Peyer's patch (tissue), 4 donors: ENCODE measurements around the gene PRPF38A. TPM values are rescaled to one million over a fixed set of nuclear protein-coding genes. Genes with fewer than 3 reads are reported as not detected.

ENCODE experiments used
- DNase-seq, 3 donors: peaks; one replicate each; pipeline ENCODE4 v3.0.0-alpha.2; 2017 to 2019
- H3K27ac ChIP-seq, 4 donors: fragments of 200-600 bp; sonication (generic); one replicate each; pipeline ENCODE4 v1.5.1; 2016 to 2019
- H3K27me3 ChIP-seq, 2 donors: fragments of 200-600 bp; sonication (generic); one replicate each; pipeline ENCODE4 v1.5.1; 2019
- H3K36me3 ChIP-seq, 3 donors: fragments of 200-600 bp; sonication (generic); one replicate each; pipeline ENCODE4 v1.5.1; 2016 to 2019
- H3K4me1 ChIP-seq, 4 donors: fragments of 200-600 bp; sonication (generic); one replicate each; pipeline ENCODE4 v1.5.1; 2016 to 2019
- H3K4me3 ChIP-seq, 4 donors: fragments of 200-600 bp; sonication (generic); 1 replicate in 3 of 4; 2 replicates in 1 of 4; pipeline ENCODE4 v1.5.1; 2016 to 2019; ENCODE audit warnings: mild to moderate bottlenecking in 1 of 4
- H3K9me3 ChIP-seq, 4 donors: fragments of 200-600 bp; sonication (generic); one replicate each; pipeline ENCODE4 v1.5.1; 2016 to 2019; ENCODE audit warnings: mild to moderate bottlenecking in 1 of 4
- CTCF ChIP-seq, 6 experiments: fragments of 450-650 bp in 4 of 6; fragments of 200-600 bp in 2 of 6; sonication (generic) in 1 of 6; IDR thresholded peaks; one replicate each; pipeline ENCODE4 v1.5.1; 2017 to 2019; ENCODE audit warnings: antibody characterized with exemption in 6 of 6, mild to moderate bottlenecking in 3 of 6, moderate library complexity in 1 of 6
- POLR2A ChIP-seq, 2 donors: fragments of 450-650 bp; IDR thresholded peaks; one replicate each; pipeline ENCODE4 v1.5.1; 2017; ENCODE audit warnings: antibody characterized with exemption in 2 of 2, mild to moderate bottlenecking in 2 of 2, moderate library complexity in 2 of 2
- total RNA-seq, 4 donors: library from RNA; depleted of rRNA; stranded (reverse); fragments of >200 nt; gene quantifications; one replicate each; pipeline ENCODE4 v1.1.0, GENCODE V29; 2016

PRPF38A gene
- total RNA-seq, 4 donors from 2014 or later, result 14.2 to 20.6 (median 18.7) TPM

GRCh38 chr1:52461821-52462220, 57.4 kb downstream of the PRPF38A start:
- Histone ChIP-seq H3K27me3 (no peaks in the 10 kb centered on the region), H3K9me3 (no peaks in the 10 kb centered on the region), H3K4me1 (no peaks in the 10 kb centered on the region), H3K4me3 (no peak overlapping the region), H3K27ac (no peak overlapping the region), H3K36me3 (peaks cover 0 to 2% (median 0%) of the 10 kb centered on the region in 3 donors)
- DNase-seq, result no peak
- TF ChIP-seq POLR2A (IDR thresholded peaks at IDR 0.05) (no peak), CTCF (IDR thresholded peaks at IDR 0.05) (no peak)

GRCh38 chr1:52463891-52464290, 59.5 kb downstream of the PRPF38A start:
- H3K9me3 ChIP-seq, result no peaks in the 10 kb centered on the region
- no peak overlapping the region for H3K27ac ChIP-seq
- H3K4me1 ChIP-seq, result no peaks in the 10 kb centered on the region
- DNase-seq, result no peak
- no peak for TF ChIP-seq POLR2A (IDR thresholded peaks at IDR 0.05)
- H3K4me3 ChIP-seq, result no peak overlapping the region
- H3K27me3 ChIP-seq, result no peaks in the 10 kb centered on the region
- peaks cover 0 to 3% (median 0%) of the 10 kb centered on the region in 3 donors for H3K36me3 ChIP-seq

DNA sequence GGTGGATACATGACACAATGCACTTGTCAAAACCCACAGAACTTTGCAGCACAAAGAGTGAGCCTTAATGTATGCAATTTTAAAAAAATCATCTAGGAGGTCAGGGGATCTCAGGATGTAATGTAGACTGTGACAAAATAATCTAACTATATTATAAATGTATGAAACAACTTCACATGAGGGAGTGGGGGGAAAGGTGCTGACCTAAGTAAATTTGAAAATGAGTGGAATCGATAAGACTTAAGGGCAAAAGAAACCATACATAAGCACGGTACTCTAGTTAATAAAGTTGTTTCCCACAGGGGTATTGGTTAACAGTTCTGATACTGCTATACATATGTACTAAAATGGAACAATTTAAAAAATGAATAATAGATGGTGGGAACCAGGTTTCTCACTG, 64.7 kb downstream of the PRPF38A start:
- DNase-seq, result no peak
- Histone ChIP-seq H3K27ac (no peak overlapping the region), H3K27me3 (no peaks in the 10 kb centered on the region), H3K4me3 (no peak overlapping the region), H3K4me1 (no peaks in the 10 kb centered on the region), H3K36me3 (peaks cover 0 to 3% (median 0%) of the 10 kb centered on the region in 3 donors), H3K9me3 (no peaks in the 10 kb centered on the region)
- TF ChIP-seq CTCF (IDR thresholded peaks at IDR 0.05), result no peak
- TF ChIP-seq POLR2A (IDR thresholded peaks at IDR 0.05), result no peak

Other genes starting within 250 kb of the PRPF38A start
- gene CC2D1B, start 38.4 kb upstream of the PRPF38A start, total RNA-seq, result 10 to 100 TPM; 48.4 to 61.2 (median 52.2) TPM
- 10 to 100 TPM in 1 of 4 donors, 1 to 10 TPM in 3; 1.5 to 19.0 (median 3.7) TPM for gene ORC1, start 179 bp upstream of the PRPF38A start, total RNA-seq
- 100 to 1,000 TPM in 1 of 4 donors, 10 to 100 TPM in 3; 22.1 to 212 (median 50.0) TPM for gene TUT4, start 148.5 kb downstream of the PRPF38A start, total RNA-seq
- 1 to 10 TPM in 3 of 4 donors, not detected in 1; 1.4 to 6.2 (median 2.0) TPM for gene GPX7, start 197.8 kb downstream of the PRPF38A start, total RNA-seq
- gene SHISAL2A, start 228.6 kb downstream of the PRPF38A start, total RNA-seq, result 1 to 10 TPM in 2 of 4 donors, under 1 TPM in 1, not detected in 1; 0.88 to 7.4 (median 1.7) TPM